D721Med (cell line): ENCODE data around the gene SNX1.
"Not testable (repeated sequence)": the region's sequence is repeated elsewhere in the genome, so short reads cannot be mapped to it uniquely, and the experiment has no call there.

ENCODE experiments used
- DNase-seq: peaks from one replicate; pipeline ENCODE4 v3.0.0; 2011; ENCODE audit warnings: low spot score; ENCODE audit not compliant: insufficient read length
- FAIRE-seq: peaks from 2 replicates; lab custom pipeline; 2011; peaks lifted over from hg19 to GRCh38; lab: Jason Lieb, UNC
- CTCF ChIP-seq: IDR thresholded peaks from 2 replicates; pipeline ENCODE4 v1.5.1; 2012; ENCODE audit warnings: mild to moderate bottlenecking, control low read depth; ENCODE audit not compliant: insufficient read depth; ENCODE audit errors: missing control alignments

The SNX1 gene

GRCh38 chr15:64052925-64053491, 42.8 kb upstream of the SNX1 start:
- FAIRE-seq (no peak), DNase-seq (no peak)
- no peak for TF ChIP-seq CTCF

- DNase-seq, FAIRE-seq: not testable (repeated sequence)
Observed at GRCh38 chr15:64053674-64054073, 42.1 kb upstream of the SNX1 start.

GRCh38 chr15:64058279-64058678, 37.5 kb upstream of the SNX1 start:
- TF ChIP-seq CTCF, result no peak
- DNase-seq, result no peak
- no peak for FAIRE-seq

GRCh38 chr15:64059104-64059503, 36.7 kb upstream of the SNX1 start:
- FAIRE-seq, DNase-seq: not testable (repeated sequence)

- FAIRE-seq, result no peak
- DNase-seq, result no peak
- TF ChIP-seq CTCF, result no peak
Observed at GRCh38 chr15:64060716-64061115, 35.1 kb upstream of the SNX1 start.

GRCh38 chr15:64066451-64066850, 29.3 kb upstream of the SNX1 start:
- DNase-seq, result no peak
- no peak for FAIRE-seq
- no peak for TF ChIP-seq CTCF

- TF ChIP-seq CTCF, result peak; percentile 79
- DNase-seq (no peak), FAIRE-seq (no peak)
Observed at GRCh38 chr15:64067564-64068030, 28.2 kb upstream of the SNX1 start.

GRCh38 chr15:64068133-64068532, 27.6 kb upstream of the SNX1 start:
- DNase-seq, result no peak
- TF ChIP-seq CTCF, result no peak
- FAIRE-seq, result no peak
